WI38 (cell line): ENCODE results near the gene TMEM247.

Experiments used
- H3K4me3 ChIP-seq: 2 replicates; pipeline ENCODE4 v1.5.1; 2011; ENCODE audit warnings: low read depth, mild to moderate bottlenecking, control low read depth, low read length
- TF ChIP-seq, protein P1 (sequence below): IDR thresholded peaks from 2 replicates; pipeline ENCODE4 v1.5.1; 2012; ENCODE audit warnings: low read depth, mild to moderate bottlenecking, control low read depth, low read length

TMEM247 gene

DNA sequence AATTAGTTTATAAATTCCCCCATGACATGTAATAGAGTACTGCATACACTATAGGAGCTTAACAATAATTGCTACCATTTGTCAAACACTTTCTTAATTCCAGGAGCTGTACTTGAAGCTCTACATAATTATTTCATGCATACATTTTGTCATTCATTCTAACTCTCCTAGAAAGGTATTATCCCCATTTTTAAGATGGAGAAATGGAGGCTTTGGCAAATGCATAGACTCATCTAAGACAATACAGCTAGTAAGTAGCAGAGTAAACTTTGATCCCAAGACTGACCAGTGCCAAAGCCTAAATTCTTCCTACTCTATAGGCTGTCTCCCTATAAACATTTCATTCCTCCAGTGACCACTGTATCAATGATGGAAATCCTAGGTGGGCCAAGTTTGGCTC is 42.6 kb upstream of the TMEM247 start:
- TF ChIP-seq, protein P1, sequence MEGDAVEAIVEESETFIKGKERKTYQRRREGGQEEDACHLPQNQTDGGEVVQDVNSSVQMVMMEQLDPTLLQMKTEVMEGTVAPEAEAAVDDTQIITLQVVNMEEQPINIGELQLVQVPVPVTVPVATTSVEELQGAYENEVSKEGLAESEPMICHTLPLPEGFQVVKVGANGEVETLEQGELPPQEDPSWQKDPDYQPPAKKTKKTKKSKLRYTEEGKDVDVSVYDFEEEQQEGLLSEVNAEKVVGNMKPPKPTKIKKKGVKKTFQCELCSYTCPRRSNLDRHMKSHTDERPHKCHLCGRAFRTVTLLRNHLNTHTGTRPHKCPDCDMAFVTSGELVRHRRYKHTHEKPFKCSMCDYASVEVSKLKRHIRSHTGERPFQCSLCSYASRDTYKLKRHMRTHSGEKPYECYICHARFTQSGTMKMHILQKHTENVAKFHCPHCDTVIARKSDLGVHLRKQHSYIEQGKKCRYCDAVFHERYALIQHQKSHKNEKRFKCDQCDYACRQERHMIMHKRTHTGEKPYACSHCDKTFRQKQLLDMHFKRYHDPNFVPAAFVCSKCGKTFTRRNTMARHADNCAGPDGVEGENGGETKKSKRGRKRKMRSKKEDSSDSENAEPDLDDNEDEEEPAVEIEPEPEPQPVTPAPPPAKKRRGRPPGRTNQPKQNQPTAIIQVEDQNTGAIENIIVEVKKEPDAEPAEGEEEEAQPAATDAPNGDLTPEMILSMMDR, result no peak
- no peak overlapping the region for H3K4me3 ChIP-seq

DNA sequence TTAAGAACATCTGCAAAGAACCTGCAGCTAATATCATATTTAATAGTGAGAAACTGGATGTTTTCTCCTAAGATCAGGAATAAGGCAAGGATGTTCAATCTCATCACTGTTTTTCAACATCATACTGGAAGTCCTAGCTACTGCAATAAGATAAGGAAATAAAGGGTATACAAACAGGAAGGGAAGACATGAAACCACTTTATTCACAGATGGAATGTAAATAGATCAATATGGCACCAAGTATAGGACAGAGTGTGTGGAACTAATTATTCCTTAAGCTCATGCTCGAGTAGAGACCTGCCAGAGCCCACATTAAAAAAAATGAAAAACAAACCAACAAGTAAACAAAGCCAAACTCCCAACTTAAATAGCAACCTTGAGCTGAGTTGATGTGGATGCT is 41.3 kb upstream of the TMEM247 start:
- H3K4me3 ChIP-seq, result no peak overlapping the region
- TF ChIP-seq, protein P1, result no peak

DNA sequence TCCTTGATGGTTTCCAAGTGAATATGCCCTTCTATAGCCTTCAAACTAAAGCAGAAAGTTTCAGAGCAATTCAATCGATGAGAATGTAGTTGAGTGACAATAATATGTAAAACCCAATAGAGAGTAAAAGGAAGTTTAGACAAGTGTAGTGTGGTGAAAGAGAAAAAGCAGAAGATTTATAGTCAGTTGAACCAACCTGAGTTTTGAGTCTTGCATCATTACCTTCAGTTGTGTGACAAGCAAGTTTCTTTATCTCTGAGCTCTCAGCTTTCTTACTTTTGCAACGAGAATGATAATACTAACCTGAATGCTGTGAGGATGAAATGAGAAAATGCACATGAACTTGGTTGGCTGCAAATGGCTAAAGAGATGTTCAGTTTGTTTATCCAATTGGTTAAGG is 40.6 kb upstream of the TMEM247 start:
- H3K4me3 ChIP-seq, result no peak overlapping the region
- TF ChIP-seq, protein P1, result no peak

DNA sequence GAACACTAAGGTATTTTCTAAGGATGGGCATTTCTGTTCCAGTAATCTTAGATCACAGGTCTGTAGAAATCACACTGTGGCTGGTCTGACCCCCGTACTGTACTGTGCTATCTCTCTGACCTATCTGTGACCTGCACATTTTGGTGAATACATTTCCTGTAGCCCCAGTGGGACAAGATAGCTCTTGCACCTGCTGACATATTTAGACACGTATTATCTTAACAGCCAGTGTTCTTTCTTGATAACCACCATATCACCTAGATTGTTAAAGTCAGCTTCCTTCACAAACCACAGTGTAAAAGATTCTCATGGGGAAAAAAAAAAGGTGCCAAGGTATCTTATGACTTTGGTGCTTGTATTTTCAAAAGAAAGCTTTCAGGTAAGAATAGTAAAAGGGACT is 39.8 kb upstream of the TMEM247 start:
- no peak overlapping the region for H3K4me3 ChIP-seq
- TF ChIP-seq, protein P1, result no peak

DNA sequence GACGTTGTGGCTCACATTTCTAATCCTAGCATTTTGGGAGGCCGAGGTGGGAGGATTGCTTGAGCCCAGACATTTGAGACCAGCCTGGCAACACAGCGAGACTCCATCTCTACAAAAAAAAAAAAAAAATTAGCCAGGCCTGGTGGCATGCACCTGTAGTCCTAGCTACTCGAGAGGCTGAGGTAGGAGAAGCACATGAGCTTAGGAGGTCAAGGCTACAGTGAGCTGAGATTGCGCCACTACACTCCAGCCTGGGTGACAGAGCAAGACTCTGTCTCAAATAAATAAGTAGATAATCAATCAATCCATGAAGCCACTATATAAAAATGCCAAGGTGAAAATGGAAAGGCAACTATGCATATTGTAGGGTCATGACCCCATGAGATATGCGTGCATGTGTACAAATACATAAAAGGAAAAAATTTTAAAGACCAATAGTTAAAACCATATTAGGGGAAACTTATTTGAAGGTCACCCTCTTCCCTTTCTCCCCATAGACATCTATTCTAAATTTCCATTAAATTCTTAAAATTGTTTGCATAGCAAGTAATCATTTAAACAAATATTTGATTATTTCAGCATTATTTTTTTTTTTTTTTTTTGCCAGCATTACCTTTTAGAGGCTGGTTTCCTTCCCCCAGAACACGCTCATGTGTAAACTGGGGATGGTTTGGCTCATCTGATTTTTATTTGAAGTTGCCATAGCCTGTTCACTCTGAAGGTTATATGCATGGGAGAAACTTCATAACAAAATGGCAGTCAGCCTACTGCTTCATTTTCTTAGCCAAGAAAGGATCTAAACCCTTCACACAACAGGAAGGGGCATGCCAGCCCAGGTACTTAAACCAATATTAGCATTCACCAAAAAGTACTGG is 37.3 kb upstream of the TMEM247 start:
- TF ChIP-seq, protein P1, result no peak
- H3K4me3 ChIP-seq, result no peak overlapping the region

DNA sequence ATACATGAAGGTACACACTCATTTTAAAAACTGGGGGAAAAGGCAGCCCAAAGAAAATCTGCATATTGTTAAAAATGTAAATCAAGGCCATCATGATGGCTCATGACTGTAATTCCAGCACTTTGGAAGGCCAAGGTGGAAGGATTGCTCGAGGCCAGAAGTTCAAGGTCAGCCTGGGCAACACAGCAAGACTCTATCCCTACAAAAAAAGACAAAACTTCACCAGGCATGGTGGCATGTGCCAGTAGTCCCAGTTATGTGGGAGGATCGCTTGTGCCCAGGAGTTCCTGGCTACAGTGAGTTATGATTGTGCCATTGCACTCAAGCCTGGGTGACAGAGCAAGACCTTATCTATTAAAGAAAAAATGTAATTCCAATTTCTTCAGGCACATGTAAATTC is 34.6 kb upstream of the TMEM247 start:
- TF ChIP-seq, protein P1, result no peak
- H3K4me3 ChIP-seq, result no peak overlapping the region

DNA sequence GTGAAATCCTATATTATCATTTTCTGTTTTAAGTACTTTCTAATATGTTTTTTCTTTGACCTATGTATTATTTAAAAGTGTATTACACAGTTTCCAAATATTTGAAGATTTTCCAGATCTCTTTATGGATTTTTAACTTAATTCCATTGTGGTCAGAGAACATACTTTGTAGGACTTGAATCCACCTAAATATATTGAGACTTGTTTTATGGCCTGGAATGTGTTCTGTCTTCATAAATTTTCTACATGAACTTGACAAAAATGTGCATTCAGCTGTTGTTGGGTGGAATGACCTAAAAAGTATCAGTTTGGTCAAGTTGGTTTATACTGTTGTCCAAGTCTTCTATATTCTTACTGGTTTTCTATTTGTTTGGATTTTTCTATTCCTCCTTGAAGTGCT is 33.8 kb upstream of the TMEM247 start:
- TF ChIP-seq, protein P1, result no peak
- no peak overlapping the region for H3K4me3 ChIP-seq
